Measurements from ENCODE around the gene REC114. TPM values are rescaled to one million over a fixed set of nuclear protein-coding genes. Genes with fewer than 3 reads are reported as not detected.

The REC114 gene
- polyA plus RNA-seq, 1 experiment, result not detected

DNA sequence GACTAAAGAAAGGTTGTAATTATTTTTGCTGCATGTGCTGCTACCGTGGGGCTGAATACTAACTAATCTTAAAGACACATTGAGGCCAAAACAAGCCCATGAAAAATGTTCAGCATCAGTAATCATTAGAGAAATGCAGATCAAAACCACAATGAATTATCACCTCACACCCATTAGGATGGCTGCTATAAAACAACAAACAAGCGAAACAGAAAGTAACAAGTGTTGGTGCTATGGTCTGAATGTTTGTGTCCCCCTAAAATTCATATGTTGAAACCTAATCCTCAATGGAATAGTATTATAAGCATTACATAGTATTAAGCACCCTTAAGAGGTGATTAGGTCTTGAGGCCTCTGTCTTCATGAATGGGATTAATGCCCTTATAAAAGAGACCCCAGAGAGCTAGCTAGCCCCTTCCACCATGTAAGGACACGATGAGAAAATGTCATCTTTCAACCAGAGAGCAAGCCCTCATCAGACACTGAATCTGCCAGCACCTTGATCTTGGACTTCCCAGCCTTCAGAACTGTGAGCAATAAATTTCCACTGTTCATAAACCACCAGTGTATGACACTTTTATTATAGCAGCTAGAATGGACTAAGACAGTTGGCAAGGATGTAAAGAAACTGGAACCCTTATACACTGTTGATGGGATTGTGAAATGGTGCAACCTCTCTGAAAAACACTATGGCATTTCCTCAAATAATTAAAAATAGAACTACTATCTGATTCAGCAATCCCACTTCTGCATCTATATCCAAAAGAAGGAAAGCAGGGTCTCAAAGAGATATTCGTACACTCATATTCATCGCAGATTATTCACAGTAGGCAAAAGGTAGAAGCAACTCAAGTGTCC is 76.1 kb downstream of the REC114 start:
- CTCF ChIA-PET, result no interaction called here
- Histone ChIP-seq H3K27me3 (ENCODE audit: control insufficient read depth, insufficient read depth, low read length) (peaks cover 9% of the 10 kb centered on the region), H3K9me3 (ENCODE audit: control insufficient read depth, insufficient read depth, low read length) (no peaks in the 10 kb centered on the region), H3K27ac (ENCODE audit: low read depth, low read length) (no peak overlapping the region), H3K4me3 (ENCODE audit: low read depth, low read length) (no peak overlapping the region)
- POLR2A ChIA-PET, result no interaction called here
- DNase-seq (ENCODE audit: low read depth, low spot score), result no peak
- TF ChIP-seq, protein P1, sequence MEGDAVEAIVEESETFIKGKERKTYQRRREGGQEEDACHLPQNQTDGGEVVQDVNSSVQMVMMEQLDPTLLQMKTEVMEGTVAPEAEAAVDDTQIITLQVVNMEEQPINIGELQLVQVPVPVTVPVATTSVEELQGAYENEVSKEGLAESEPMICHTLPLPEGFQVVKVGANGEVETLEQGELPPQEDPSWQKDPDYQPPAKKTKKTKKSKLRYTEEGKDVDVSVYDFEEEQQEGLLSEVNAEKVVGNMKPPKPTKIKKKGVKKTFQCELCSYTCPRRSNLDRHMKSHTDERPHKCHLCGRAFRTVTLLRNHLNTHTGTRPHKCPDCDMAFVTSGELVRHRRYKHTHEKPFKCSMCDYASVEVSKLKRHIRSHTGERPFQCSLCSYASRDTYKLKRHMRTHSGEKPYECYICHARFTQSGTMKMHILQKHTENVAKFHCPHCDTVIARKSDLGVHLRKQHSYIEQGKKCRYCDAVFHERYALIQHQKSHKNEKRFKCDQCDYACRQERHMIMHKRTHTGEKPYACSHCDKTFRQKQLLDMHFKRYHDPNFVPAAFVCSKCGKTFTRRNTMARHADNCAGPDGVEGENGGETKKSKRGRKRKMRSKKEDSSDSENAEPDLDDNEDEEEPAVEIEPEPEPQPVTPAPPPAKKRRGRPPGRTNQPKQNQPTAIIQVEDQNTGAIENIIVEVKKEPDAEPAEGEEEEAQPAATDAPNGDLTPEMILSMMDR (IDR thresholded peaks at IDR 0.05; ENCODE audit: low read depth, low read length), result no peak

DNA sequence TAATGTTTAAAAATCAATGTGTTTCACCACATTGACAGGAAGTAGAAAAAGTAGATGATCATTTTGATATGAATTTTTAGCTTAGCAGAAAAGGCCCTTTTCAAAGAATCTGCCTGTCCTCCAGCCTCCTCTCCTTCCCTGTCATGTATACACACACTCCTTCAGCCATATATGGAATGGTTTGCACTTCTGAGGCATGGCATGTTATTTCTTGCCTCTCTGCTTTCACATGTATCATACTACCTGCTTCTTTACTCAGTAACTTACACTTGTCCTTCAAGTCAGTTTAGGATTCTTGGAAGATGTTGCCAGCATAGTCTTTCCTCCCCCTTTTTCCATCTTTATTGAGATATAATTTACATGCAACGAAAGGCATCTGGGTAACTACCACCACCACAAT is 79.0 kb downstream of the REC114 start:
- ChIA-PET CTCF (no interaction called here), POLR2A (no interaction called here)
- no peak for DNase-seq (ENCODE audit: low read depth, low spot score)
- no peaks in the 10 kb centered on the region for H3K9me3 ChIP-seq (ENCODE audit: control insufficient read depth, insufficient read depth, low read length)
- TF ChIP-seq, protein P1 (IDR thresholded peaks at IDR 0.05; ENCODE audit: low read depth, low read length), result no peak
- H3K27me3 ChIP-seq (ENCODE audit: control insufficient read depth, insufficient read depth, low read length), result peaks cover 2% of the 10 kb centered on the region
- H3K27ac ChIP-seq (ENCODE audit: low read depth, low read length), result no peak overlapping the region
- H3K4me3 ChIP-seq (ENCODE audit: low read depth, low read length), result no peak overlapping the region

DNA sequence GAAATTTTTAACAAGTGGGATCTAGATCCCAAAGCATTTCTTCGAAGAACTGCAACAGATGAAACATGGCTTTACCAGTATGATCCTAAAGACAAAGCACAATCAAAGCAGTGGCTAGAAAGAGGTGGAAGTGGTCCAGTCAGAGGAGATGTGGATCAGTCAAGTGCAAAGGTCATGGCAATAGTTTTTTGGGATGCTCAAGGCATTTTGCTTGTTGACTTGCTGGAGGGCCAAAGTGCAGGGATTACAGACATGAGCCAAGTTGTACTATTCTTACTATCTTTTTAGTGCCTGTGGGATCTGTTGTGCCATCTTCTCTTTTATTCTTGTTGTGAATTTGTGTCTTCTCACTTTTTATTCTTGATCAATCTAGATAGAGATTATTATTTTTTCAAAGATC is 82.0 kb downstream of the REC114 start:
- CTCF ChIA-PET, result interaction anchor here (1.1 kb wide), 2 partner anchors 36 to 153 kb away, joined by 3 to 4 read pairs; no protein-coding TSS in a partner anchor

DNA sequence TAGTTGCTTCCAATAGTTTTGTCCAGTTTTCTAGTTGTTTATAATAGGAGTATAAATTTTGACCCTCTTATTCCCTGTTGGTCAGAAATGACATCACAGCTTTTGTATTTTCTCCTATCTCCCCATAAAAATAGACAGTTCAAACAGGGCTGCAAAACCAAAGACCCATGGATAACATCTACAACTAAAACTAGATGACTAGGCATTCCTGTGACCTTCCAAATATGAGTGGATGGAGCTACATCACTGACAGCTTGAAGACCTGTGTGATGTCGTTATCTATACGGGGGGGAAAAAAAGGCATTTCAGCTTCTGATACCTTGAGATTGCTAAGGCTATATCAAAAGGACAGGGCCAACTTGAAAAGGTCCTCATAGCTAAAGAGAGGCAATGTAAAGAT is 84.6 kb downstream of the REC114 start:
- TF ChIP-seq, protein P1 (IDR thresholded peaks at IDR 0.05; ENCODE audit: low read depth, low read length), result no peak
- H3K27me3 ChIP-seq (ENCODE audit: control insufficient read depth, insufficient read depth, low read length), result no peaks in the 10 kb centered on the region
- no peak overlapping the region for H3K4me3 ChIP-seq (ENCODE audit: low read depth, low read length)
- no peaks in the 10 kb centered on the region for H3K9me3 ChIP-seq (ENCODE audit: control insufficient read depth, insufficient read depth, low read length)
- CTCF ChIA-PET, result interaction anchor here (0.7 kb wide), 1 partner anchor 109 kb away, joined by 3 read pairs; no protein-coding TSS in a partner anchor
- H3K27ac ChIP-seq (ENCODE audit: low read depth, low read length), result no peak overlapping the region
- no peak for DNase-seq (ENCODE audit: low read depth, low spot score)
- POLR2A ChIA-PET, result interaction anchor here (0.6 kb wide), 1 partner anchor 158 kb away, joined by 4 read pairs; no protein-coding TSS in a partner anchor

More for the DNA sequence above, 82.0 kb downstream of the REC114 start:
- POLR2A ChIA-PET, result no interaction called here
- H3K27ac ChIP-seq (ENCODE audit: low read depth, low read length), result no peak overlapping the region
- TF ChIP-seq, protein P1 (IDR thresholded peaks at IDR 0.05; ENCODE audit: low read depth, low read length), result no peak
- H3K4me3 ChIP-seq (ENCODE audit: low read depth, low read length), result no peak overlapping the region
- H3K27me3 ChIP-seq (ENCODE audit: control insufficient read depth, insufficient read depth, low read length), result no peaks in the 10 kb centered on the region
- no peak for DNase-seq (ENCODE audit: low read depth, low spot score)
- H3K9me3 ChIP-seq (ENCODE audit: control insufficient read depth, insufficient read depth, low read length), result no peaks in the 10 kb centered on the region

DNA sequence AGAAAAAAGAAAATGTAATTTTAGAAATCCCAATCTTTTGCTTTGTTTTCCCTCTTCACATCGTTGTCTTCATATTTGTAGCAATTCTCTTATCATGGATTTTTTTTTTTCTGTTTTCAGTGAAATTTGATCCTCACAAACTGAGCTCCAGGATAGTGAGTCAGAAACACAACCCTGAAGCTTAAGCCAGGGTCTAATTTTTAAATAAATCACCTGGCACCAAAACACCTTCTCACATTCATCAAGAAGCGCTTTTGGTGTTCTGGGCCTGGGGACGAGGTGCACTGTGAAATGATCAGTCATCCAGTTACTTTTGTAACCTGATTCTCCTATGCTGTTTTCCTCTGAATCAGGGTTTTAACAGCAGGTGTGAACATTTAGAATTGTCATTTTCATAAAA is 87.7 kb downstream of the REC114 start:
- POLR2A ChIA-PET, result no interaction called here
- no peak overlapping the region for H3K27ac ChIP-seq (ENCODE audit: low read depth, low read length)
- H3K27me3 ChIP-seq (ENCODE audit: control insufficient read depth, insufficient read depth, low read length), result no peaks in the 10 kb centered on the region
- no peak for DNase-seq (ENCODE audit: low read depth, low spot score)
- TF ChIP-seq, protein P1 (IDR thresholded peaks at IDR 0.05; ENCODE audit: low read depth, low read length), result no peak
- CTCF ChIA-PET, result interaction anchor here (0.7 to 3.1 kb wide), 5 partner anchors 30 to 343 kb away, joined by 3 to 11 read pairs (median 3); no protein-coding TSS in a partner anchor
- H3K9me3 ChIP-seq (ENCODE audit: control insufficient read depth, insufficient read depth, low read length), result no peaks in the 10 kb centered on the region
- H3K4me3 ChIP-seq (ENCODE audit: low read depth, low read length), result no peak overlapping the region
